ENCODE results near the gene EHD3. TPM values are rescaled to one million over a fixed set of nuclear protein-coding genes. Genes with fewer than 3 reads are reported as not detected.
"Not testable (repeated sequence)": the region's sequence is repeated elsewhere in the genome, so short reads cannot be mapped to it uniquely, and the experiment has no call there.

The EHD3 gene
- total RNA-seq, 1 experiment from 2014 or later, result 8.1 TPM

GRCh38 chr2:31283193-31283919, 49.4 kb downstream of the EHD3 start:
- H3K27me3 ChIP-seq (replicated peaks); H3K9me3 ChIP-seq (replicated peaks); H3K36me3 ChIP-seq; DNase-seq (ENCODE audit: low read depth in 1 of 2, low spot score in 2 of 2); H3K4me3 ChIP-seq: not testable (repeated sequence)
- Histone ChIP-seq H3K27ac (peak overlapping the region; percentile 12; the same call in 1 of the 2 replicates), H3K4me1 (replicated peaks) (peaks cover 39% of the 10 kb centered on the region)

DNA sequence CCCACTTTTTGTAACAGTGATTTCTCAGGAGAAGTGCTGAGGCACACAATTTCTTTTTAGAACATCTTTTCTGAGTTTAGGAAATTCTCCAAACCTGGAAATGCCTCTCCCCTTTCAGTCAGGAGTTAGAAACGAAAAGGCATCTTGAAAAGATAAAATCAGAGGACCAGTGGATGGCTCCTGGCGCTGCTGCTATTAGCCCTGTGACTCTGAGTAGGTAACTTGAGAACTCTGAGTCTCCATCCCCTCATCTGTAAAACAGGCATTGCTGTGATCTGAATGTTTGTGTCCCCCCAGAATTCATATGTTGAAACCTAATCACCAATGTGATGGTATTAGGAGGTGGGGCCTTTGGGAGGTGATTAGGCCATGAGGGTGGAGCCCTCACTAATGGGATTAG, 50.2 kb downstream of the EHD3 start:
- no peaks in the 10 kb centered on the region for H3K27me3 ChIP-seq (replicated peaks)
- H3K9me3 ChIP-seq (replicated peaks), result no peaks in the 10 kb centered on the region
- H3K27ac ChIP-seq, result no peak overlapping the region
- H3K4me3 ChIP-seq, result no peak overlapping the region
- no peak for DNase-seq (ENCODE audit: low read depth in 1 of 2, low spot score in 2 of 2)
- H3K4me1 ChIP-seq (replicated peaks), result peaks cover 46% of the 10 kb centered on the region
- H3K36me3 ChIP-seq, result no peaks in the 10 kb centered on the region

- Histone ChIP-seq H3K36me3 (no peaks in the 10 kb centered on the region), H3K27me3 (replicated peaks) (no peaks in the 10 kb centered on the region), H3K4me1 (replicated peaks) (peaks cover 55% of the 10 kb centered on the region), H3K27ac (peak overlapping the region; percentile 90), H3K9me3 (replicated peaks) (no peaks in the 10 kb centered on the region), H3K4me3 (no peak overlapping the region)
- peak in 1 of 2 experiments; percentile 33 for DNase-seq (ENCODE audit: low read depth in 1 of 2, low spot score in 2 of 2)
Measured at GRCh38 chr2:31286230-31286629, 52.3 kb downstream of the EHD3 start.

GRCh38 chr2:31286961-31287550, 53.1 kb downstream of the EHD3 start:
- Histone ChIP-seq H3K9me3 (replicated peaks) (no peaks in the 10 kb centered on the region), H3K4me3 (no peak overlapping the region), H3K36me3 (no peaks in the 10 kb centered on the region), H3K27me3 (replicated peaks) (no peaks in the 10 kb centered on the region), H3K27ac (peak overlapping the region; percentile 90), H3K4me1 (replicated peaks) (peaks cover 57% of the 10 kb centered on the region)
- peak; percentile 82 to 94 for DNase-seq (ENCODE audit: low read depth in 1 of 2, low spot score in 2 of 2)

GRCh38 chr2:31287654-31288053, 53.7 kb downstream of the EHD3 start:
- Histone ChIP-seq H3K36me3 (no peaks in the 10 kb centered on the region), H3K4me3 (no peak overlapping the region), H3K27ac (peak overlapping the region; percentile 90), H3K27me3 (replicated peaks) (no peaks in the 10 kb centered on the region), H3K9me3 (replicated peaks) (no peaks in the 10 kb centered on the region), H3K4me1 (replicated peaks) (peaks cover 52% of the 10 kb centered on the region)
- DNase-seq (ENCODE audit: low read depth in 1 of 2, low spot score in 2 of 2), result peak; percentile 81 to 87

- no peak for DNase-seq (ENCODE audit: low read depth in 1 of 2, low spot score in 2 of 2)
- peak overlapping the region; percentile 1; the same call in 1 of the 2 replicates for H3K27ac ChIP-seq
- peaks cover 59% of the 10 kb centered on the region for H3K4me1 ChIP-seq (replicated peaks)
- H3K4me3 ChIP-seq, result no peak overlapping the region
- H3K9me3 ChIP-seq (replicated peaks), result no peaks in the 10 kb centered on the region
- H3K36me3 ChIP-seq, result no peaks in the 10 kb centered on the region
- no peaks in the 10 kb centered on the region for H3K27me3 ChIP-seq (replicated peaks)
Measured at GRCh38 chr2:31294196-31294595, 60.2 kb downstream of the EHD3 start.

- no peaks in the 10 kb centered on the region for H3K36me3 ChIP-seq
- H3K27ac ChIP-seq, result peak overlapping the region; percentile 56
Measured at GRCh38 chr2:31296641-31297287, 62.8 kb downstream of the EHD3 start.

GRCh38 chr2:31297751-31298150, 63.8 kb downstream of the EHD3 start:
- H3K27me3 ChIP-seq (replicated peaks), result no peaks in the 10 kb centered on the region
- H3K4me1 ChIP-seq (replicated peaks), result peaks cover 50% of the 10 kb centered on the region
- H3K9me3 ChIP-seq (replicated peaks), result no peaks in the 10 kb centered on the region
- H3K4me3 ChIP-seq, result no peak overlapping the region
- no peaks in the 10 kb centered on the region for H3K36me3 ChIP-seq
- DNase-seq (ENCODE audit: low read depth in 1 of 2, low spot score in 2 of 2), result peak; percentile 54 to 63
- peak overlapping the region; percentile 56 for H3K27ac ChIP-seq

More at GRCh38 chr2:31296641-31297287, 62.8 kb downstream of the EHD3 start:
- peak; percentile 71 to 78 for DNase-seq (ENCODE audit: low read depth in 1 of 2, low spot score in 2 of 2)
- H3K27me3 ChIP-seq (replicated peaks), result no peaks in the 10 kb centered on the region
- H3K9me3 ChIP-seq (replicated peaks), result no peaks in the 10 kb centered on the region
- H3K4me3 ChIP-seq, result no peak overlapping the region
- H3K4me1 ChIP-seq (replicated peaks), result peaks cover 50% of the 10 kb centered on the region

DNA sequence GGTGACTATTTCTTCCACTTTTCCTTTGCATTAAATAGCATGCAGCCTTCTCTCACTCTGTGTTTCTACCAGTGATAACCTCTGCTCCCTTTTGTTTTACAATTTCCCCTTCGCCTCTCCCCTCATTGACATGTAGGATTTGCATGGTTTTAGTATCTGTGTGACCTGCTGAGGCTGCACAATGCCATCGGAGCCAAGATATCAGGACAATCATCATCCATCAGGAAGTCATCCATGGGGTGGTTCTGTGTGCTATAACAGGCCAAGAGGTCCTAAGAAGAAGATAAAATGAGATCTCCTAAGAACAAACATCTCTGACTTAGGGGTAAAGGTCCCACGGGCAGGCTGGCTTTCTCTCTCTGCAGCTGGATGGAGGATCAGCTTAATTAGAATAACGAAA, 65.6 kb downstream of the EHD3 start:
- H3K36me3 ChIP-seq, result no peaks in the 10 kb centered on the region
- no peak overlapping the region for H3K27ac ChIP-seq
- peaks cover 41% of the 10 kb centered on the region for H3K4me1 ChIP-seq (replicated peaks)
- H3K27me3 ChIP-seq (replicated peaks), result no peaks in the 10 kb centered on the region
- H3K4me3 ChIP-seq, result no peak overlapping the region
- no peaks in the 10 kb centered on the region for H3K9me3 ChIP-seq (replicated peaks)
- no peak for DNase-seq (ENCODE audit: low read depth in 1 of 2, low spot score in 2 of 2)

- Histone ChIP-seq H3K27ac (no peak overlapping the region), H3K4me3 (no peak overlapping the region), H3K9me3 (replicated peaks) (no peaks in the 10 kb centered on the region), H3K36me3 (no peaks in the 10 kb centered on the region), H3K27me3 (replicated peaks) (no peaks in the 10 kb centered on the region), H3K4me1 (replicated peaks) (peaks cover 33% of the 10 kb centered on the region)
- DNase-seq (ENCODE audit: low read depth in 1 of 2, low spot score in 2 of 2), result no peak
Measured at GRCh38 chr2:31300309-31300708, 66.4 kb downstream of the EHD3 start.

DNA sequence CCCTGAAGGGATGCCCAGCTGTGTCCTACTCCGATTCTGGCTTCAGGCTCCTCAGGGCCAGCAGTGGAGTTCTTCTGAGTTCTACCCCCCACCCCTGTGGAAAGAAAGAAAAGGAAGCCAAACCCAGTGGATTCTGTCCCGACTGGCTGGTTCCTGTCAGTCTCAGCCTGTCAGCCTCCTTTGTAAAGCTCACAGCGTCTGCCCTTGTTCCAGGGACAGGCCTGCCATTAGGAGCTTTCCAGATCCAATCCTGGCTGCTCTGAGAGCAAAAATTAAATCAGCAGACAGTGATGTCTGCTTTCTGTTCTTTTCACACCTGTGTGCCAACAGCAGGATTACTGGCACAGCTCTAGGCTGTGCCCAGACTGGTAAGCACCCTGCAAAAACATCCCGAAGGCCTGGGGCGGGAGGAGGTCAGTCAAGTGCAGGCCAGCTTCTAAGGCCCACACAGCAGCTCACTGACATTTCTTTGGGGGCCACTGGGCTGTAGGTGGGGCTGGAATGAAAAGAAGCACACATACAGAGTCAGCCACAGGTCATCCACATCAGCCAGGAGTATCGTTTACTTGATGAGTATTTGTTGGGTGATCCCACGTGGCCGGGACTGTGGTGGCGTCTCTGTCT, 69.1 kb downstream of the EHD3 start:
- DNase-seq (ENCODE audit: low read depth in 1 of 2, low spot score in 2 of 2), result no peak
- no peaks in the 10 kb centered on the region for H3K27me3 ChIP-seq (replicated peaks)
- no peak overlapping the region for H3K27ac ChIP-seq
- H3K4me3 ChIP-seq, result no peak overlapping the region
- H3K4me1 ChIP-seq (replicated peaks), result peaks cover 6% of the 10 kb centered on the region
- no peaks in the 10 kb centered on the region for H3K36me3 ChIP-seq
- H3K9me3 ChIP-seq (replicated peaks), result no peaks in the 10 kb centered on the region

DNA sequence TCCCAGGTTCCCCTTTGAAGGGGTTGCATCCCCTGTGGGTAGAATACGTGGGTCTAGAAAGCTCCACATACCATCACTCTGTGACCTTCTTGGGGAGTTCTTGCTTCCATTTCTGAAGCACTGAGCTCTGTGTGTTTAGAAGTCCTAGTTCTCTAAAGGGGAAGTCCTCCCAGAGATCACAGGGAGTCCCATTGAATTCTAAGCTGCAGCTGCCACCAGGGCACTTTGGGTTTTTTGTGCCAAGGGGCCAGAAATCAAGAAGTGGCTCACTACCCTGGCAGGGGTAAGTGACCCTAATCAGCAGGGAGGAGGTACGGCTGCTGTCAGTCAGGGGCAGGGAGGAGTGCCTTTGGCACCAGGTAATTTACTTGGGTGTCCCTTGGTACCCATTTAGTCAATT, 70.9 kb downstream of the EHD3 start:
- no peaks in the 10 kb centered on the region for H3K9me3 ChIP-seq (replicated peaks)
- H3K36me3 ChIP-seq, result no peaks in the 10 kb centered on the region
- DNase-seq (ENCODE audit: low read depth in 1 of 2, low spot score in 2 of 2), result no peak
- no peaks in the 10 kb centered on the region for H3K27me3 ChIP-seq (replicated peaks)
- H3K4me3 ChIP-seq, result no peak overlapping the region
- H3K27ac ChIP-seq, result no peak overlapping the region
- H3K4me1 ChIP-seq (replicated peaks), result no peaks in the 10 kb centered on the region

DNA sequence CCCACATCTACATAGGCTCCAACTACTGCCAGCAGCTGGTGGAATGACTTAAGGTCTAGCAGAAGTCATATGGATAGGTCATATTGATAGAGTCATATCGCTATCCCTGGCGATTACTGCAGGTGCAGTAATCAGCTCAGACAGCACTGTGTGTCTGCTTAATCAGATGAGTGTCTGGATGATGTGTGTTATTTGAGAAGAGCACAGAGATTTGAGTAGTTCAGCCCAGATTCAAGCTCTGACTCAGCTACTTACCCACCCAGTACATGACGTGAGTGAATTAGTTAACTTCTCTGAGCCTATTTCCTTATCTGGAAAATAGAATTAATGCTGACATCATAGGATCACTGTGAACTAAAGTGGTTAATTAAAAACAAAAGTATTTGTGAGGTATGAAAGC, 78.9 kb downstream of the EHD3 start:
- no peaks in the 10 kb centered on the region for H3K36me3 ChIP-seq
- no peaks in the 10 kb centered on the region; the same call in 1 of the 2 replicates for H3K9me3 ChIP-seq (replicated peaks)
- no peak for DNase-seq (ENCODE audit: low read depth in 1 of 2, low spot score in 2 of 2)
- H3K27me3 ChIP-seq (replicated peaks), result no peaks in the 10 kb centered on the region
- peaks cover 1% of the 10 kb centered on the region for H3K4me1 ChIP-seq (replicated peaks)
- H3K4me3 ChIP-seq, result no peak overlapping the region
- no peak overlapping the region for H3K27ac ChIP-seq

DNA sequence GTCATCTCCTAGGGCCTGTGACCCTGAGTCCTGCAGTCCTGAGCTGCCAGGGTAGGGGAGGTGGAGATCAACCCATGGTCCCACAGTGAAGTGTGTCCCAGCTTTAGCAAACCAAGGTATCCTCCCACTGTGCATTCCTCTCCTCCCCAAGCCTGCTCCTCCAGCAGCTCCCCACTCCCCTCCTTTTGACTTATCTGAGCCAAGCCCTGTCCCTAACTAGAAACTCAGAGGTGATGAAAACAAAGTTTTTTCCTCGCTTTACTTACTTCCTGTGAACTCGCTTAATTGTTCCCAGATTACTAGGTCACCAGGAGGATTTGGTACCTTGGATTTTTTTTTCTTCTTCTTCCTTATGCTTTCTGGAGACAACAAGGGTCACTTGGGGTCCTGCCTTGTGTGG, 80.8 kb downstream of the EHD3 start:
- DNase-seq (ENCODE audit: low read depth in 1 of 2, low spot score in 2 of 2), result no peak
- Histone ChIP-seq H3K27me3 (replicated peaks) (no peaks in the 10 kb centered on the region), H3K27ac (no peak overlapping the region), H3K4me3 (no peak overlapping the region), H3K36me3 (no peaks in the 10 kb centered on the region), H3K4me1 (replicated peaks) (peaks cover 20% of the 10 kb centered on the region), H3K9me3 (replicated peaks) (no peaks in the 10 kb centered on the region; the same call in 1 of the 2 replicates)

Data from SJSA1 (cell line).